HG03558 (cell line): ENCODE data around the gene MRPL28.
"Not testable (repeated sequence)": the region's sequence is repeated elsewhere in the genome, so short reads cannot be mapped to it uniquely, and the experiment has no call there.

ENCODE experiments used
- ATAC-seq: cut with Tn5 transposase; IDR thresholded peaks from one replicate; pipeline ENCODE4 v1.9.1; 2021; ENCODE audit warnings: moderate number of reproducible peaks; ENCODE audit not compliant: unreplicated experiment; ENCODE audit errors: extremely low read depth

MRPL28 gene

DNA sequence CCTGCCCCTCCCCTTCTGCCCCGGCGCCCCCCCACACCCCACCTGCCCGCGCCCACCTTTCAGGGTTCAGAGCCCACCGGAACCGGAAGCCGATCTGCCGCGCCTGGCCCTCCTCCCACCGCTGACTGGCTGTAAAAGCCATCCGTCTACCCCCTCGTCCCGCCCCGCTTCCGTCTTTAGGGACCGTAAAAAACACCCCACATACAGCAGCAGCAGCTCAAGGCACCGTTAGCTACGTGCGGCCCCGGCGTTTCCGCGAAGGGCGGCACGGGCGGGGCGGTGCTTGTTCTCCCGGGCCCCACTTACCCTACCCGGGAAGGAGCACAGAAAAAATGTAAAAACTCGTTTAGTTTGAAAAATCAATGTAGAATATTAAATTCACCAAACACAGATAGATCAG is at the start of gene MRPL28:
MRPL28 (minus strand) TSS at position 96 of the 400 bp plus-strand sequence. CDS start 320 bp downstream, outside the sequence.
- ATAC-seq = no peak

- not testable (repeated sequence) for ATAC-seq
Measured at GRCh38 chr16:415170-415498, 44.8 kb upstream of the MRPL28 start.

GRCh38 chr16:414395-415169 is 44.2 kb upstream of the MRPL28 start:
- ATAC-seq = no peak

GRCh38 chr16:411576-412265 is 41.4 kb upstream of the MRPL28 start:
- ATAC-seq = no peak

DNA sequence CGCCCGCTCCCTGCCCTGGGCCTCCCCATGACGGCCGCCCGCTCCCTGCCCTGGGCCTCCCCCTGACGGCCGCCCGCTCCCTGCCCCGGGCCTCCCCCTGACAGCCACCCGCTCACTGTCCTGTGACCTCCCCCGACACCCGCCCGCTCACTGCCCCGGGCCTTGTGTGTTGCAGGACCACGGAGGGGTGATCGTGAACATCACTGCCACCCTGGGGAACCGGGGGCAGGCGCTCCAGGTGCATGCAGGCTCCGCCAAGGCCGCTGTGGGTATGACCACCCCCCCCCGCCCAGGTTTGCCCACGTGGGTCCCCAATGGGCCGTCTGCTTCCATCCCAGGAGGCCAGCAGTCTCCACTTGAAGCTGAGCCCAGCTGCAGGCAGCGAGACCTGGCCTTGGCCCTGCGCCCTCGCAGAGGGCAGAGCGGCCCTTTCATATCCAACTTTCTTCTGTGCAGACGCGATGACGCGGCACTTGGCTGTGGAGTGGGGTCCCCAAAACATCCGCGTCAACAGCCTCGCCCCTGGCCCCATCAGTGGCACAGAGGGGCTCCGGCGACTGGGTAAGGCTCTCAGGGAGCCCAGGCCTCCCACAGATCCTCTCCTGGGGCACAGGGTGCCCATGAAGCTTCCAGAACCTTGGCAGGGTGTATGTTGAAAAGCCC is 40.3 kb upstream of the MRPL28 start:
- ATAC-seq = no peak

DNA sequence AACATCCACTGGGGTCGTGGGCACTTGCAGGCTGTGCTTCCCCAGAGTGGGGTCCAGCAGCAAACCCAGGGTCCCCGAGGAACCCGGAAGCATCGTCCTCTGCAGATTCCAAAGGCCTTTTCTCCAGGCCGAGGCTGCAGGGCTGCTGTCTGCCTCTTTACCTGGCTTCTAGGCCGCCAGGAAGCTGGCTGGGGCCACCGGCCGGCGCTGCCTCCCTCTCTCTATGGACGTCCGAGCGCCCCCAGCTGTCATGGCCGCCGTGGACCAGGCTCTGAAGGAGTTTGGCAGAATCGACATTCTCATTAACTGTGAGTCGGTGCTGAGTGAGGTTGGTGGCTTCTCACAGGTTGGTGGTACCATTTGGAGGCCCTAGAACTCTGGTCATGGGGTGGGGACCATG is 36.9 kb upstream of the MRPL28 start:
- no peak for ATAC-seq

- ATAC-seq = no peak
Measured at GRCh38 chr16:405548-406506, 35.5 kb upstream of the MRPL28 start.

DNA sequence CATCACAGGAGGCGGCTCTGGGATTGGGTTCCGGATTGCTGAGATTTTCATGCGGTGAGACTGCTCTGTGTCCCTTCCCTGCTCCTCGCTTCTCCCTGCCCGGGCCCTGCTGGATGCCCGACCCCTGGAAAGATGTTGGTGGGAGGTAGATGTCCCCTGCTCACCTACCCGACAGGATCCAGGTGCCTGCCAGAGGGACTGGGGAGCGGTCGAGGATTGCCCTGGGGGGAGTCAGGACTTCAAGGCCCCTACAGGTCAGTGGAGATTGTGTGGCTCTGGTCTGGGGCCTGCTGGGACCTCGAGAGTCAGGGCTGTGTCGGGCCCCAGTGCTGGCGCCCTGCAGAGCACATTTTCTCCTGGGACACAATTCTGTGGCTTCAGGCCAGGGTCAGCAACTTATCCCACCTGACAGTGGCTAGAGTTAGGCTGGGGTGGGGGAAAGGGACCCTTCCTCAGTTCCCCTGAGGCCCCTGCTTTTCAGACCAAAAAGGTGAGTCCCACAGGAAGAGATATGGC is 34.7 kb upstream of the MRPL28 start:
- ATAC-seq = no peak

- no peak for ATAC-seq
Measured at GRCh38 chr16:401468-402348, 31.4 kb upstream of the MRPL28 start, which contains the start of gene DECR2. TSS of gene DECR2 (plus strand) at chr16:401885. CDS start at chr16:401964, 79 bp downstream.

GRCh38 chr16:400061-400591 is 29.8 kb upstream of the MRPL28 start:
- no peak for ATAC-seq

- no peak for ATAC-seq
Measured at GRCh38 chr16:399340-400019, 29.1 kb upstream of the MRPL28 start.

DNA sequence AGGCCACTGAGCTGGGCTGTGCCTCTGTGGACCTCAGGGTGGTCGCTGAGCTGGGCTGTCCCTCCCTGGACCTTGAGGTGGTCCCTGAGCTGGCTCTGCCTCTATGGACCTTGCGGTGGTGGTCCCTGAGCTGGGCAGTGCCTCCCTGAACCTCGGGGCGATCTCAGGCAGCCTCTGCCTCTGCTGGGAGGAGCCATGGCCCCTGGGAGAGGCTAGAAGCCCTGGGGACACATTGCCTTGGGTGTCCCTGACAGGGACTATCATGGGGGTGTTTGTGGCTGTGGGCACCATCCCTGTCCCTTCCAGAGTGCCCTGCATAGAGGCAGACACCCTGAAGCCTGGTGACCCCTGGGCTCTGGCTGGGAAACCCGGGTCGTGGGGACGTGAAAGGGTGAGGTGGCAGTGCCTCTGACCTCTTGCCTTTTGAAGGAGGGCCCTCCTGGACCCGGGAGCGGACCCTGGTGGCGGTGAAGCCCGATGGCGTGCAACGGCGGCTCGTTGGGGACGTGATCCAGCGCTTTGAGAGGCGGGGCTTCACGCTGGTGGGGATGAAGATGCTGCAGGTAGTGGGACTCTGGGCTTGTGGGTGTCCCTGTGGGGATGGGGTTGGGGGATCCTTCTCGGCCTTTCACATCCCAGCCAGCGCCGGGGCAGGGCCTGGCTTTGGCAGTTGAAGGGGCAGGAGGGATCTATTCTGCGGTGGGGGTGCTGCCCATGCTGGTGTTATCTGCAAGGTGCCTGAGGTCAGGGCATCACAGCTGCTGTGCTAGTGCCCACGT is 28.4 kb upstream of the MRPL28 start:
- ATAC-seq = no peak

DNA sequence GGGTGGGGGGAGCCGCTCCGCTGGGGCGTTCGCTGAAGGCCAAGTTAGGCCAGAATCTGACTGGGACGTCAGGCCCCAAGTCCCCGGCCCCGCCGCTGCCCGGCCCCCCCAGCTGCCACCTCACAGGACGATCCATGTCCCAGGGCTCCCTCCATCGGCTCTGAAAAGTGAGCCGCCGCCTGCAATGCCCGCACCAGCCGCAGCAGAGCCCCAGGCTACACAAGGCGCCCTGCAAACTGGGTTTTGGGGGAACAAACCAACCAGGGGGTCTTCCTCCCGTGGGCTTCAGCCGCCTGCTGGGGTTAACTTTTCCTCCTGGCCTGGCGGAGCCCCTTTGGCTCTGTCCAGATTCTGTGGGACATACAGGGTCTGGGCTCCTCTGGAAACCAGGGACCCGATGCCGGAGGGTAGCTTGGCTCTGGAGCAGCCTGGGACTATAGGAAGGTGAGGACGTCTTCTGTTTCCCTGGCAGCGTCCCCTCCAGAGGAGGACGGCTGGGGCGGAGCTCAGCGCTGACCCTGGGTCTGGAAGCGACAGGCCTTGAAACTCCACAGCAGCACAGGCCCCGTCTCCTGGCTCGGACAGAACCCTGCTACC is 27.5 kb upstream of the MRPL28 start:
- no peak for ATAC-seq

GRCh38 chr16:397135-397661 is 26.9 kb upstream of the MRPL28 start, which contains the start of gene NME4:
TSS of gene NME4 (plus strand) at chr16:397199. CDS start at chr16:397223, 24 bp downstream.
- ATAC-seq = no peak

GRCh38 chr16:396605-397004 is 26.3 kb upstream of the MRPL28 start:
- ATAC-seq = no peak

DNA sequence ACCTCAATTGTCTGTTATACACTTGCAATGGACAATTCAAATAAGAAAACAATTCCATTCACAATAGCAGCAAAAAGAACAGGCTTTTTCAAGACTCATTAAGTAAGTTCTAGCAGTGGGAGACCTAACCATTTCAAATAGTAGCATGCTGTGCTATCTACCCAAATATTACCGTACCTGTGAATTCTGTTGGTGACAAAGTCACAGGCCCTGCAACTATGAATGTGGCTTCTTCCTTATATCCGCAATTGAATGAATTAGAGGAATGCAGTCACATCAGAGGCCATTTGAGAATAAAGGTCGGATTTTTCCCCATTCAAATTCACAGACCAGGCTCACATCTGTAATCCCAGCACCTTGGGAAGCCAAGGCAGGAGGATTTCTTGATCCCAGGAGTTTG is 25.9 kb upstream of the MRPL28 start:
- no peak for ATAC-seq
